Body of pancreas (tissue), 4 donors: ENCODE measurements around the gene SEC24B.

Experiments used
- POLR2A ChIP-seq, 3 donors: fragments of 450-650 bp; IDR thresholded peaks; one replicate each; pipeline ENCODE4 v1.6.1; 2016; ENCODE audit warnings: antibody characterized with exemption in 3 of 3, mild to moderate bottlenecking in 2 of 3
- TF ChIP-seq, protein P1 (sequence below), 7 experiments: fragments of 450-650 bp in 4 of 7; fragments of 200-600 bp in 3 of 7; sonication (generic) in 3 of 7; IDR thresholded peaks; one replicate each; pipeline ENCODE4 v1.5.1; 2016 to 2019; ENCODE audit warnings: antibody characterized with exemption in 7 of 7

DNA sequence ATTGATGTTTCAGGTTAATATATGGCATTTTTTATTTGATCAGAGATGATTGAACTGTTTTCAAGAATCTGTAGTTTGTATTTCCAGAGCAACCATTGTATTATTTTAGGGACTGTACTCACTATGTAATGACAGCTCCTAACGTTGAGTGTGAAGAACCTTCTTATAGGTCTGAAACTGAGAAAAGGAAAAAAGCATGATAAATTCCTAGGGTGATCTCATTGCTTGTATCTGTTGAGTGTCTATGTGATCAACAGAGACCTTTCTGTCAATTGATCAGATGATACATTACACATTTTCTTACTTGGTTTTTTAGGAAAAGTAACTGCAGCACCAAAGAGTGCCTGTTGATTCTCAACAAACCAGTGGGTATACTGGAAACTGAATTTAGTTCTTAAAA lies 40.2 kb downstream of the SEC24B start:
- TF ChIP-seq, protein P1, sequence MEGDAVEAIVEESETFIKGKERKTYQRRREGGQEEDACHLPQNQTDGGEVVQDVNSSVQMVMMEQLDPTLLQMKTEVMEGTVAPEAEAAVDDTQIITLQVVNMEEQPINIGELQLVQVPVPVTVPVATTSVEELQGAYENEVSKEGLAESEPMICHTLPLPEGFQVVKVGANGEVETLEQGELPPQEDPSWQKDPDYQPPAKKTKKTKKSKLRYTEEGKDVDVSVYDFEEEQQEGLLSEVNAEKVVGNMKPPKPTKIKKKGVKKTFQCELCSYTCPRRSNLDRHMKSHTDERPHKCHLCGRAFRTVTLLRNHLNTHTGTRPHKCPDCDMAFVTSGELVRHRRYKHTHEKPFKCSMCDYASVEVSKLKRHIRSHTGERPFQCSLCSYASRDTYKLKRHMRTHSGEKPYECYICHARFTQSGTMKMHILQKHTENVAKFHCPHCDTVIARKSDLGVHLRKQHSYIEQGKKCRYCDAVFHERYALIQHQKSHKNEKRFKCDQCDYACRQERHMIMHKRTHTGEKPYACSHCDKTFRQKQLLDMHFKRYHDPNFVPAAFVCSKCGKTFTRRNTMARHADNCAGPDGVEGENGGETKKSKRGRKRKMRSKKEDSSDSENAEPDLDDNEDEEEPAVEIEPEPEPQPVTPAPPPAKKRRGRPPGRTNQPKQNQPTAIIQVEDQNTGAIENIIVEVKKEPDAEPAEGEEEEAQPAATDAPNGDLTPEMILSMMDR (IDR thresholded peaks at IDR 0.05): no peak
- no peak for TF ChIP-seq POLR2A (IDR thresholded peaks at IDR 0.05)
